HepG2 (cell line): ENCODE measurements around the gene APOA1. TPM values are rescaled to one million over a fixed set of nuclear protein-coding genes. Genes with fewer than 3 reads are reported as not detected.

ENCODE experiments used
- BCLAF1 ChIP-seq: fragments of 450-650 bp; IDR thresholded peaks from 2 replicates; pipeline ENCODE4 v1.6.1; 2017; ENCODE audit warnings: mild to moderate bottlenecking
- BORCS8-MEF2B ChIP-seq: sonication (generic); formaldehyde crosslinking; IDR thresholded peaks from 2 replicates; pipeline ENCODE4 v1.8.0; 2022; ENCODE audit warnings: mild to moderate bottlenecking, missing genetic modification reagents
- CHD4 ChIP-seq: fragments of 200-600 bp; sonication (generic); IDR thresholded peaks from 2 replicates; pipeline ENCODE4 v1.7.0; 2017; ENCODE audit warnings: mild to moderate bottlenecking, low read length, borderline replicate concordance
- FOXO1 ChIP-seq: sonication (generic); formaldehyde crosslinking; IDR thresholded peaks from 2 replicates; pipeline ENCODE4 v1.4.0; 2020; ENCODE audit warnings: missing genetic modification reagents
- KAT7 ChIP-seq: IDR thresholded peaks from 2 replicates; pipeline ENCODE4 v1.6.1; 2018; ENCODE audit warnings: borderline replicate concordance, missing compliant biosample characterization
- RELA ChIP-seq: sonication (generic); formaldehyde crosslinking; IDR thresholded peaks from 2 replicates; pipeline ENCODE4 v1.4.0; 2020; ENCODE audit warnings: missing genetic modification reagents
- SOX13 ChIP-seq, 3 experiments: fragments of 450-650 bp in 1 of 3; sonication (generic) in 1 of 3; formaldehyde crosslinking in 1 of 3; IDR thresholded peaks in 2 of 3; conservative IDR thresholded peaks in 1 of 3; 2 replicates each; pipeline versions ENCODE4 v1.5.0 to v1.6.1; 2016 to 2020; ENCODE audit warnings: antibody characterized with exemption in 1 of 3, mild to moderate bottlenecking in 1 of 3, missing compliant biosample characterization in 1 of 3, missing genetic modification reagents in 1 of 3, moderate library complexity in 1 of 3
- U2AF2 ChIP-seq: fragments of 200-400 bp; formaldehyde crosslinking; IDR thresholded peaks from 2 replicates; pipeline ENCODE4 v1.6.1; 2017; ENCODE audit warnings: low read depth, mild to moderate bottlenecking, low read length
- ZBTB21 ChIP-seq: sonication (generic); formaldehyde crosslinking; IDR thresholded peaks from 2 replicates; pipeline ENCODE4 v1.4.0; 2020; ENCODE audit warnings: missing genetic modification reagents
- ZBTB34 ChIP-seq: sonication (generic); formaldehyde crosslinking; IDR thresholded peaks from 2 replicates; pipeline ENCODE4 v1.8.0; 2022; ENCODE audit warnings: mild to moderate bottlenecking, missing genetic modification reagents
- ZFYVE20 ChIP-seq: sonication (generic); formaldehyde crosslinking; IDR thresholded peaks from 2 replicates; pipeline ENCODE4 v1.8.0; 2023; ENCODE audit warnings: low read depth, mild to moderate bottlenecking, moderate library complexity, missing genetic modification reagents, borderline replicate concordance
- ZMYM4 ChIP-seq: sonication (generic); formaldehyde crosslinking; IDR thresholded peaks from 2 replicates; pipeline ENCODE4 v1.8.1; 2023; ENCODE audit warnings: mild to moderate bottlenecking, missing genetic modification reagents
- ZNF276 ChIP-seq: sonication (generic); formaldehyde crosslinking; IDR thresholded peaks from 2 replicates; pipeline ENCODE4 v1.4.0; 2020; ENCODE audit warnings: mild to moderate bottlenecking, low read depth, missing genetic modification reagents
- ZNF547 ChIP-seq: sonication (generic); formaldehyde crosslinking; IDR thresholded peaks from 2 replicates; pipeline ENCODE4 v1.5.1; 2020; ENCODE audit warnings: mild to moderate bottlenecking, missing genetic modification reagents
- ZNF7 ChIP-seq: IDR thresholded peaks from 2 replicates; pipeline ENCODE4 v1.6.1; 2016; ENCODE audit warnings: missing biosample characterization, missing genetic modification reagents
- ZNF784 ChIP-seq: sonication (generic); formaldehyde crosslinking; IDR thresholded peaks from 2 replicates; pipeline ENCODE4 v1.5.1; 2020; ENCODE audit warnings: missing genetic modification reagents, mild to moderate bottlenecking, borderline replicate concordance
- polyA plus RNA-seq, 8 experiments: library from polyadenylated mRNA; depleted of rRNA in 3 of 8; stranded (reverse) in 7 of 8; unstranded in 1 of 8; fragments of >200 nt; fragmentation: Illumina TruSeq in 4 of 8; extraction: Trizol in 4 of 8; gene quantifications; 2 replicates each; pipeline versions ENCODE4 v1.2.1 to v1.2.3, GENCODE V29; 2011 to 2016; ENCODE audit warnings: low read depth in 4 of 8, missing spikeins in 1 of 8, mixed read lengths in 1 of 8; ENCODE audit not compliant: insufficient read depth in 1 of 8
- total RNA-seq, 5 experiments: library from RNA; depleted of rRNA; stranded (reverse); fragments of >200 nt; fragmentation: Illumina TruSeq; extraction: Trizol; gene quantifications; 2 replicates each; pipeline ENCODE4 v1.2.3, GENCODE V29; 2016; ENCODE audit warnings: low read depth in 1 of 5

The APOA1 gene
- total and polyA plus RNA-seq, 2 of the 13 experiments (the other 11 are each of a cell fraction or from before 2014, with no cell fraction given), result 1,973 to 5,485 TPM

- no peak for TF ChIP-seq ZFYVE20 (CRISPR knock-in tag)
- TF ChIP-seq U2AF2, result no peak
- no peak for TF ChIP-seq ZNF7
- TF ChIP-seq ZBTB21, result no peak
- no peak for TF ChIP-seq BCLAF1
- 0 out of 2 replicates have a peak, but pooled peaks have one; percentile 18 for TF ChIP-seq ZNF276
- no peak for TF ChIP-seq ZMYM4 (CRISPR knock-in tag)
- 0 out of 2 replicates have a peak, but pooled peaks have one; percentile 17 for TF ChIP-seq ZBTB34 (CRISPR knock-in tag)
- no peak for TF ChIP-seq FOXO1 (CRISPR knock-in tag)
- 0 out of 2 replicates have a peak, but pooled peaks have one; percentile 24 for TF ChIP-seq CHD4
- TF ChIP-seq ZNF547 (CRISPR knock-in tag), result 0 out of 2 replicates have a peak, but pooled peaks have one; percentile 69
- no peak for TF ChIP-seq BORCS8-MEF2B (CRISPR knock-in tag)
- no peak for TF ChIP-seq SOX13 (IDR thresholded peaks at IDR 0.05)
- TF ChIP-seq SOX13 (CRISPR knock-in tag; conservative IDR thresholded peaks at IDR 0.05 in 1 of 2, IDR thresholded peaks at IDR 0.05 in 1 of 2), result peak in 1 of 2 experiments; percentile 24; a peak in 1 of 4 replicates
- peak; percentile 12; the same call in 1 of the 2 replicates for TF ChIP-seq RELA (CRISPR knock-in tag)
- TF ChIP-seq ZNF784, result no peak
- 0 out of 2 replicates have a peak, but pooled peaks have one; percentile 61 for TF ChIP-seq KAT7 (CRISPR knock-in tag)
Measured at GRCh38 chr11:116831790-116832349, 5.6 kb downstream of the APOA1 start (continued).
